Measurements from ENCODE around the gene ETNK1.
"Not testable (repeated sequence)": the region's sequence is repeated elsewhere in the genome, so short reads cannot be mapped to it uniquely, and the experiment has no call there.

Gene ETNK1

GRCh38 chr12:22609501-22609900 lies 15.5 kb upstream of the ETNK1 start:
- H3K4me1 ChIP-seq (ENCODE audit: insufficient read depth, low read length) = peaks cover 16% of the 10 kb centered on the region
- H3K4me2 ChIP-seq (ENCODE audit: insufficient read depth, low read length) = no peak overlapping the region
- H3K9me3 ChIP-seq (ENCODE audit: insufficient read depth, low read length, severe bottlenecking) = peaks cover 18% of the 10 kb centered on the region
- H3K36me3 ChIP-seq (ENCODE audit: insufficient read depth, low read length) = no peaks in the 10 kb centered on the region
- H3K27me3 ChIP-seq (ENCODE audit: insufficient read depth, low read length, poor library complexity) = no peaks in the 10 kb centered on the region
- no peaks in the 10 kb centered on the region for H3K79me2 ChIP-seq (ENCODE audit: insufficient read depth, low read length)
- ATAC-seq (ENCODE audit: insufficient read depth, low read depth) (no peak), DNase-seq (no peak)
- H3K4me3 ChIP-seq (ENCODE audit: low read depth in 1 of 2, low read length in 2 of 2) = no peak overlapping the region
- H3K9ac ChIP-seq (ENCODE audit: low read depth, low read length) = no peak overlapping the region
- TF ChIP-seq CTCF (IDR thresholded peaks at IDR 0.05; ENCODE audit: borderline replicate concordance, extremely low read depth, low read length, poor library complexity, severe bottlenecking) (no peak), EZH2 (IDR thresholded peaks at IDR 0.05; ENCODE audit: borderline replicate concordance, low read depth, low read length, severe bottlenecking) (no peak)
- H2AFZ ChIP-seq (ENCODE audit: low read depth, low read length) = no peak overlapping the region
- H3K27ac ChIP-seq (ENCODE audit: low read length) = no peak overlapping the region
- H4K20me1 ChIP-seq (ENCODE audit: insufficient read depth, low read length) = no peaks in the 10 kb centered on the region

- H3K4me3 ChIP-seq (ENCODE audit: low read depth in 1 of 2, low read length in 2 of 2) = no peak overlapping the region
- peak; percentile 95 for ATAC-seq (ENCODE audit: insufficient read depth, low read depth)
- TF ChIP-seq EZH2 (IDR thresholded peaks at IDR 0.05; ENCODE audit: borderline replicate concordance, low read depth, low read length, severe bottlenecking) (no peak), CTCF (IDR thresholded peaks at IDR 0.05; ENCODE audit: borderline replicate concordance, extremely low read depth, low read length, poor library complexity, severe bottlenecking) (no peak)
Measured at GRCh38 chr12:22610131-22610530, 14.8 kb upstream of the ETNK1 start.

GRCh38 chr12:22612822-22613221 lies 12.1 kb upstream of the ETNK1 start:
- not testable (repeated sequence) for H3K4me2 ChIP-seq (ENCODE audit: insufficient read depth, low read length); H3K27me3 ChIP-seq (ENCODE audit: insufficient read depth, low read length, poor library complexity); H3K79me2 ChIP-seq (ENCODE audit: insufficient read depth, low read length); H4K20me1 ChIP-seq (ENCODE audit: insufficient read depth, low read length); H3K4me3 ChIP-seq (ENCODE audit: low read depth in 1 of 2, low read length in 2 of 2); H3K36me3 ChIP-seq (ENCODE audit: insufficient read depth, low read length); H2AFZ ChIP-seq (ENCODE audit: low read depth, low read length); ATAC-seq (ENCODE audit: insufficient read depth, low read depth); H3K27ac ChIP-seq (ENCODE audit: low read length); H3K9ac ChIP-seq (ENCODE audit: low read depth, low read length)
- Histone ChIP-seq H3K9me3 (ENCODE audit: insufficient read depth, low read length, severe bottlenecking) (peaks cover 38% of the 10 kb centered on the region), H3K4me1 (ENCODE audit: insufficient read depth, low read length) (peaks cover 16% of the 10 kb centered on the region)
- peak; percentile 17 for DNase-seq

More at GRCh38 chr12:22610131-22610530, 14.8 kb upstream of the ETNK1 start:
- Histone ChIP-seq H3K9me3 (ENCODE audit: insufficient read depth, low read length, severe bottlenecking) (peaks cover 18% of the 10 kb centered on the region), H3K27ac (ENCODE audit: low read length) (no peak overlapping the region), H3K27me3 (ENCODE audit: insufficient read depth, low read length, poor library complexity) (no peaks in the 10 kb centered on the region), H3K9ac (ENCODE audit: low read depth, low read length) (no peak overlapping the region), H3K36me3 (ENCODE audit: insufficient read depth, low read length) (no peaks in the 10 kb centered on the region), H3K79me2 (ENCODE audit: insufficient read depth, low read length) (no peaks in the 10 kb centered on the region), H3K4me1 (ENCODE audit: insufficient read depth, low read length) (peaks cover 16% of the 10 kb centered on the region), H4K20me1 (ENCODE audit: insufficient read depth, low read length) (no peaks in the 10 kb centered on the region), H2AFZ (ENCODE audit: low read depth, low read length) (no peak overlapping the region), H3K4me2 (ENCODE audit: insufficient read depth, low read length) (peak overlapping the region; percentile 12; the same call in 1 of the 2 replicates)
- DNase-seq = no peak

- Histone ChIP-seq H3K4me1 (ENCODE audit: insufficient read depth, low read length) (no peaks in the 10 kb centered on the region), H3K4me3 (ENCODE audit: low read depth in 1 of 2, low read length in 2 of 2) (no peak overlapping the region), H3K36me3 (ENCODE audit: insufficient read depth, low read length) (no peaks in the 10 kb centered on the region), H3K9me3 (ENCODE audit: insufficient read depth, low read length, severe bottlenecking) (peaks cover 36% of the 10 kb centered on the region), H3K4me2 (ENCODE audit: insufficient read depth, low read length) (no peak overlapping the region), H3K79me2 (ENCODE audit: insufficient read depth, low read length) (no peaks in the 10 kb centered on the region), H4K20me1 (ENCODE audit: insufficient read depth, low read length) (no peaks in the 10 kb centered on the region), H3K27me3 (ENCODE audit: insufficient read depth, low read length, poor library complexity) (peaks cover 3% of the 10 kb centered on the region), H2AFZ (ENCODE audit: low read depth, low read length) (no peak overlapping the region), H3K27ac (ENCODE audit: low read length) (no peak overlapping the region), H3K9ac (ENCODE audit: low read depth, low read length) (no peak overlapping the region)
- TF ChIP-seq CTCF (IDR thresholded peaks at IDR 0.05; ENCODE audit: borderline replicate concordance, extremely low read depth, low read length, poor library complexity, severe bottlenecking) (no peak), EZH2 (IDR thresholded peaks at IDR 0.05; ENCODE audit: borderline replicate concordance, low read depth, low read length, severe bottlenecking) (no peak)
- no peak for DNase-seq
- no peak for ATAC-seq (ENCODE audit: insufficient read depth, low read depth)
Measured at GRCh38 chr12:22615963-22616501, 8.9 kb upstream of the ETNK1 start.

Measured in DND-41 (cell line).